Measurements from ENCODE around the gene KLF15. TPM values are rescaled to one million over a fixed set of nuclear protein-coding genes. Genes with fewer than 3 reads are reported as not detected.

The KLF15 gene
- total RNA-seq, 2 experiments from 2014 or later: not detected

GRCh38 chr3:126295407-126295939, 61.7 kb downstream of the KLF15 start:
- H3K9me3 Mint-ChIP-seq: no peaks in the 10 kb centered on the region
- no peaks in the 10 kb centered on the region for H3K4me1 Mint-ChIP-seq
- POLR2A ChIA-PET: no interaction called here
- H3K36me3 Mint-ChIP-seq (ENCODE audit: low read depth): no peaks in the 10 kb centered on the region
- no peak overlapping the region for H3K27ac Mint-ChIP-seq
- peaks cover 8% of the 10 kb centered on the region for H3K27me3 Mint-ChIP-seq
- no peak overlapping the region for H3K4me3 Mint-ChIP-seq
- no peak for DNase-seq
- CTCF ChIA-PET: no interaction called here

- no peak overlapping the region for H3K27ac Mint-ChIP-seq
- H3K4me3 Mint-ChIP-seq: no peak overlapping the region
- ChIA-PET CTCF (no interaction called here), POLR2A (no interaction called here)
- H3K9me3 Mint-ChIP-seq: no peaks in the 10 kb centered on the region
- peaks cover 15% of the 10 kb centered on the region for H3K27me3 Mint-ChIP-seq
- no peaks in the 10 kb centered on the region for H3K4me1 Mint-ChIP-seq
- H3K36me3 Mint-ChIP-seq (ENCODE audit: low read depth): no peaks in the 10 kb centered on the region
- no peak for DNase-seq
These were observed 62.9 kb downstream of the KLF15 start for GRCh38 chr3:126294211-126294808.

- ChIA-PET POLR2A (no interaction called here), CTCF (no interaction called here)
- DNase-seq: no peak
- Mint-ChIP-seq H3K4me3 (no peak overlapping the region), H3K36me3 (ENCODE audit: low read depth) (no peaks in the 10 kb centered on the region), H3K27ac (no peak overlapping the region), H3K27me3 (peaks cover 18% of the 10 kb centered on the region), H3K9me3 (no peaks in the 10 kb centered on the region), H3K4me1 (no peaks in the 10 kb centered on the region)
These were observed 63.7 kb downstream of the KLF15 start for GRCh38 chr3:126293370-126294082.

Other genes with a start within 250 kb of the KLF15 start
- not detected for gene ALDH1L1, start 176.8 kb downstream of the KLF15 start, total RNA-seq
- gene CFAP100, start 37.5 kb upstream of the KLF15 start, total RNA-seq: not detected
- gene ZXDC, start 118.5 kb upstream of the KLF15 start, total RNA-seq: 10 to 100 TPM; 23.8 to 23.9 TPM
- not detected for gene UROC1, start 160.4 kb upstream of the KLF15 start, total RNA-seq
- gene CHST13, start 166.7 kb upstream of the KLF15 start, total RNA-seq: not detected
- gene C3orf22, start 201.5 kb upstream of the KLF15 start, total RNA-seq: not detected

Data from activated CD4-positive, alpha-beta memory T cell treated with anti-CD3 and anti-CD28 coated beads, Interleukin-2, amount 10 ng/mL, durations not matched to agents 7 days and 5 days (primary cell).